ENCODE data around the gene OXTR.

OXTR gene

DNA sequence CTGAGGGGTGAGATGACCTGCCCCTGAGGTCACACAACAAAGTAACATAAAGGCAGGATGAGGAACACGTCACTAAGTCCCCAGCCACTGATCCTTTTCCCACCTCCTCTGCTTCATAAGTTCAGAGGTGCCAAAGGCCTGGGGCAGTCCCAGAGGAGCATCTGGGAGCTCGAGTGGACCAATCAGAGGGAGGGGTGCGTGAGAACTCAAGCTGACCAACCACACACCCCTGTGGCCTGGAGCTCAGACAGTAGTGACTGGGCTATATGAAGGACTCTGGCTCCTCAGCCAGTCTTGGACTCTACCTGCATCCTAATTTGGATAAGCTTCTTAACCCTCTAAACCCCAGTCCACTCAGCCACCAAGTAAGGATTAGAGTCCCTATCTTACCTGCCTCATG, 63.8 kb downstream of the OXTR start:
- H3K9me3 ChIP-seq (ENCODE audit: control insufficient read depth, insufficient read depth, low read depth, low read length), result no peaks in the 10 kb centered on the region
- ChIA-PET CTCF (interaction anchor here (0.8 to 1.0 kb wide), 2 partner anchors 8 to 64 kb away, joined by 3 to 4 read pairs; partner anchors contain the start of gene OXTR), POLR2A (no interaction called here)
- peaks cover 0 to 2% of the 10 kb centered on the region in 2 experiments; a peak in 1 of 3 replicates for H3K36me3 ChIP-seq (ENCODE audit: control insufficient read depth in 2 of 2, insufficient read depth in 1 of 2, low read length in 2 of 2)
- H3K4me3 ChIP-seq (ENCODE audit: low read depth, low read length), result no peak overlapping the region
- H3K27ac ChIP-seq (ENCODE audit: extremely low read depth, low read depth, low read length), result no peak overlapping the region
- TF ChIP-seq ZXDB (tag by site-specific recombination; IDR thresholded peaks at IDR 0.05) (no peak), ZNF23 (tag by site-specific recombination; IDR thresholded peaks at IDR 0.05; ENCODE audit: borderline replicate concordance) (no peak), ZNF701 (tag by site-specific recombination; IDR thresholded peaks at IDR 0.05) (no peak), GLIS1 (tag by site-specific recombination; IDR thresholded peaks at IDR 0.05) (no peak), ZNF501 (tag by site-specific recombination; IDR thresholded peaks at IDR 0.05) (no peak), ZNF585B (tag by site-specific recombination; IDR thresholded peaks at IDR 0.05) (no peak), GFI1B (tag by site-specific recombination; IDR thresholded peaks at IDR 0.05) (no peak), ZNF660 (tag by site-specific recombination; IDR thresholded peaks at IDR 0.05) (no peak), ZNF548 (tag by site-specific recombination; IDR thresholded peaks at IDR 0.05) (no peak), ZNF366 (tag by site-specific recombination; conservative IDR thresholded peaks at IDR 0.05) (no peak), ZNF239 (tag by site-specific recombination; IDR thresholded peaks at IDR 0.05) (no peak)
- TF ChIP-seq, protein P1, sequence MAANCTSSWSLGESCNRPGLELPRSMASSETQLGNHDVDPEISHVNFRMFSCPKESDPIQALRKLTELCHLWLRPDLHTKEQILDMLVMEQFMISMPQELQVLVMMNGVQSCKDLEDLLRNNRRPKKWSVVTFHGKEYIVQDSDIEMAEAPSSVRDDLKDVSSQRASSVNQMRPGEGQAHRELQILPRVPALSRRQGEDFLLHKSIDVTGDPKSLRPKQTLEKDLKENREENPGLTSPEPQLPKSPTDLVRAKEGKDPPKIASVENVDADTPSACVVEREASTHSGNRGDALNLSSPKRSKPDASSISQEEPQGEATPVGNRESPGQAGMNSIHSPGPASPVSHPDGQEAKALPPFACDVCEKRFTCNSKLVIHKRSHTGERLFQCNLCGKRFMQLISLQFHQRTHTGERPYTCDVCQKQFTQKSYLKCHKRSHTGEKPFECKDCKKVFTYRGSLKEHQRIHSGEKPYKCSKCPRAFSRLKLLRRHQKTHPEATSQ (tag by site-specific recombination; IDR thresholded peaks at IDR 0.05), result no peak
- TF ChIP-seq, protein P2, sequence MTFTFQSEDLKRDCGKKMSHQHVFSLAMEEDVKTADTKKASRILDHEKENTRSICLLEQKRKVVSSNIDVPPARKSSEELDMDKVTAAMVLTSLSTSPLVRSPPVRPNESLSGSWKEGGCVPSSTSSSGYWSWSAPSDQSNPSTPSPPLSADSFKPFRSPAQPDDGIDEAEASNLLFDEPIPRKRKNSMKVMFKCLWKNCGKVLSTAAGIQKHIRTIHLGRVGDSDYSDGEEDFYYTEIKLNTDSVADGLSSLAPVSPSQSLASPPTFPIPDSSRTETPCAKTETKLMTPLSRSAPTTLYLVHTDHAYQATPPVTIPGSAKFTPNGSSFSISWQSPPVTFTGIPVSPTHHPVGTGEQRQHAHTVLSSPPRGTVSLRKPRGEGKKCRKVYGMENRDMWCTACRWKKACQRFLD (tag by site-specific recombination; IDR thresholded peaks at IDR 0.05), result no peak
- TF ChIP-seq, protein P3, sequence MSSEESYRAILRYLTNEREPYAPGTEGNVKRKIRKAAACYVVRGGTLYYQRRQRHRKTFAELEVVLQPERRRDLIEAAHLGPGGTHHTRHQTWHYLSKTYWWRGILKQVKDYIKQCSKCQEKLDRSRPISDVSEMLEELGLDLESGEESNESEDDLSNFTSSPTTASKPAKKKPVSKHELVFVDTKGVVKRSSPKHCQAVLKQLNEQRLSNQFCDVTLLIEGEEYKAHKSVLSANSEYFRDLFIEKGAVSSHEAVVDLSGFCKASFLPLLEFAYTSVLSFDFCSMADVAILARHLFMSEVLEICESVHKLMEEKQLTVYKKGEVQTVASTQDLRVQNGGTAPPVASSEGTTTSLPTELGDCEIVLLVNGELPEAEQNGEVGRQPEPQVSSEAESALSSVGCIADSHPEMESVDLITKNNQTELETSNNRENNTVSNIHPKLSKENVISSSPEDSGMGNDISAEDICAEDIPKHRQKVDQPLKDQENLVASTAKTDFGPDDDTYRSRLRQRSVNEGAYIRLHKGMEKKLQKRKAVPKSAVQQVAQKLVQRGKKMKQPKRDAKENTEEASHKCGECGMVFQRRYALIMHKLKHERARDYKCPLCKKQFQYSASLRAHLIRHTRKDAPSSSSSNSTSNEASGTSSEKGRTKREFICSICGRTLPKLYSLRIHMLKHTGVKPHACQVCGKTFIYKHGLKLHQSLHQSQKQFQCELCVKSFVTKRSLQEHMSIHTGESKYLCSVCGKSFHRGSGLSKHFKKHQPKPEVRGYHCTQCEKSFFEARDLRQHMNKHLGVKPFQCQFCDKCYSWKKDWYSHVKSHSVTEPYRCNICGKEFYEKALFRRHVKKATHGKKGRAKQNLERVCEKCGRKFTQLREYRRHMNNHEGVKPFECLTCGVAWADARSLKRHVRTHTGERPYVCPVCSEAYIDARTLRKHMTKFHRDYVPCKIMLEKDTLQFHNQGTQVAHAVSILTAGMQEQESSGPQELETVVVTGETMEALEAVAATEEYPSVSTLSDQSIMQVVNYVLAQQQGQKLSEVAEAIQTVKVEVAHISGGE (tag by site-specific recombination; conservative IDR thresholded peaks at IDR 0.05; ENCODE audit: low read depth), result no peak
- TF ChIP-seq, protein P4, sequence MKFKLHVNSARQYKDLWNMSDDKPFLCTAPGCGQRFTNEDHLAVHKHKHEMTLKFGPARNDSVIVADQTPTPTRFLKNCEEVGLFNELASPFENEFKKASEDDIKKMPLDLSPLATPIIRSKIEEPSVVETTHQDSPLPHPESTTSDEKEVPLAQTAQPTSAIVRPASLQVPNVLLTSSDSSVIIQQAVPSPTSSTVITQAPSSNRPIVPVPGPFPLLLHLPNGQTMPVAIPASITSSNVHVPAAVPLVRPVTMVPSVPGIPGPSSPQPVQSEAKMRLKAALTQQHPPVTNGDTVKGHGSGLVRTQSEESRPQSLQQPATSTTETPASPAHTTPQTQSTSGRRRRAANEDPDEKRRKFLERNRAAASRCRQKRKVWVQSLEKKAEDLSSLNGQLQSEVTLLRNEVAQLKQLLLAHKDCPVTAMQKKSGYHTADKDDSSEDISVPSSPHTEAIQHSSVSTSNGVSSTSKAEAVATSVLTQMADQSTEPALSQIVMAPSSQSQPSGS (tag by site-specific recombination; IDR thresholded peaks at IDR 0.05; ENCODE audit: low read depth), result no peak
- no peaks in the 10 kb centered on the region for H3K4me1 ChIP-seq (ENCODE audit: control insufficient read depth, insufficient read depth, low read length)

DNA sequence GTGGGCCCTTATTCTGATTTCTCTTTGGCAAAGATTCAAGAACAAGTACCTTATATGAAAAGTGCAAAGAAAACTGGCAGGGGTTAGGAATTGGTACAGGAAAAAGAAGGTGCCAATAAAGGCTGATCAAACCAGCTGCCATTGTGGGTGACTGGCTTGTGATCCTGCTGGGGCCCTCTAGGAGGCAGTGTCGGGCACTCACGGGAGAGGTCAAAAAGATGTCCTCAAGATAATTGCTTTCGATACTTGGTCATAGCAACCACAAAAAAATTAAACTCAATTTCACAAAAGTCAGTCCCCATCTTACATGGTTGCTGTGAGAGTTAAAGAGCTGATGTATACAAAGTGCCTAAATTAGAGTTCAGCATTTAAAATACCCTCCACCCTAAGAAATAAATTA, 66.9 kb downstream of the OXTR start:
- ChIA-PET POLR2A (no interaction called here), CTCF (interaction anchor here (0.7 kb wide), 1 partner anchor 38 kb away, joined by 3 read pairs; no protein-coding TSS in a partner anchor)
- H3K27ac ChIP-seq (ENCODE audit: extremely low read depth, low read depth, low read length), result no peak overlapping the region
- peaks cover 0 to 2% of the 10 kb centered on the region in 2 experiments; a peak in 1 of 3 replicates for H3K36me3 ChIP-seq (ENCODE audit: control insufficient read depth in 2 of 2, insufficient read depth in 1 of 2, low read length in 2 of 2)
- H3K9me3 ChIP-seq (ENCODE audit: control insufficient read depth, insufficient read depth, low read depth, low read length), result no peaks in the 10 kb centered on the region
- TF ChIP-seq, protein P5, sequence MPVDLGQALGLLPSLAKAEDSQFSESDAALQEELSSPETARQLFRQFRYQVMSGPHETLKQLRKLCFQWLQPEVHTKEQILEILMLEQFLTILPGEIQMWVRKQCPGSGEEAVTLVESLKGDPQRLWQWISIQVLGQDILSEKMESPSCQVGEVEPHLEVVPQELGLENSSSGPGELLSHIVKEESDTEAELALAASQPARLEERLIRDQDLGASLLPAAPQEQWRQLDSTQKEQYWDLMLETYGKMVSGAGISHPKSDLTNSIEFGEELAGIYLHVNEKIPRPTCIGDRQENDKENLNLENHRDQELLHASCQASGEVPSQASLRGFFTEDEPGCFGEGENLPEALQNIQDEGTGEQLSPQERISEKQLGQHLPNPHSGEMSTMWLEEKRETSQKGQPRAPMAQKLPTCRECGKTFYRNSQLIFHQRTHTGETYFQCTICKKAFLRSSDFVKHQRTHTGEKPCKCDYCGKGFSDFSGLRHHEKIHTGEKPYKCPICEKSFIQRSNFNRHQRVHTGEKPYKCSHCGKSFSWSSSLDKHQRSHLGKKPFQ (tag by site-specific recombination; IDR thresholded peaks at IDR 0.05), result no peak
- TF ChIP-seq, protein P1 (tag by site-specific recombination; IDR thresholded peaks at IDR 0.05), result no peak
- H3K4me3 ChIP-seq (ENCODE audit: low read depth, low read length), result no peak overlapping the region
- no peaks in the 10 kb centered on the region for H3K4me1 ChIP-seq (ENCODE audit: control insufficient read depth, insufficient read depth, low read length)
